Middle frontal gyrus (tissue), 1 donor: ENCODE data around the gene TP53I11.
A peak's percentile ranks its signal among the peaks of the same experiment; 100 is the strongest.

Source experiments
- DNase-seq: peaks from one replicate; pipeline ENCODE4 v3.0.0-alpha.2; 2015; ENCODE audit warnings: low spot score; ENCODE audit errors: extremely low spot score

The TP53I11 gene

GRCh38 chr11:44950625-44951476 lies at the start of gene TP53I11:
Gene TP53I11, minus strand, starts transcription at chr11:44950883. Its CDS starts 12,548 bp downstream, at chr11:44938335.
- peak; percentile 34 for DNase-seq

- no peak for DNase-seq
These were observed 48.4 kb upstream of the TP53I11 start for GRCh38 chr11:44999068-44999467.

- no peak for DNase-seq
These were observed 47.4 kb upstream of the TP53I11 start for GRCh38 chr11:44998051-44998450.

GRCh38 chr11:44997566-44997965 lies 46.9 kb upstream of the TP53I11 start:
- DNase-seq = no peak

GRCh38 chr11:44994753-44995152 lies 44.1 kb upstream of the TP53I11 start:
- no peak for DNase-seq

- DNase-seq = no peak
These were observed 43.5 kb upstream of the TP53I11 start for GRCh38 chr11:44993971-44994704.

- no peak for DNase-seq
These were observed 42.1 kb upstream of the TP53I11 start for GRCh38 chr11:44992774-44993173.

- no peak for DNase-seq
These were observed 41.5 kb upstream of the TP53I11 start for GRCh38 chr11:44992181-44992582.

- no peak for DNase-seq
These were observed 40.0 kb upstream of the TP53I11 start for GRCh38 chr11:44990665-44991064.

- DNase-seq = no peak
These were observed 39.3 kb upstream of the TP53I11 start for GRCh38 chr11:44989831-44990566.

GRCh38 chr11:44988981-44989635 lies 38.4 kb upstream of the TP53I11 start:
- DNase-seq = no peak

GRCh38 chr11:44988111-44988510 lies 37.4 kb upstream of the TP53I11 start:
- no peak for DNase-seq

- DNase-seq = no peak
These were observed 36.8 kb upstream of the TP53I11 start for GRCh38 chr11:44987506-44987905.

- no peak for DNase-seq
These were observed 35.6 kb upstream of the TP53I11 start for GRCh38 chr11:44986315-44986714.

GRCh38 chr11:44985721-44986120 lies 35.0 kb upstream of the TP53I11 start:
- no peak for DNase-seq

- no peak for DNase-seq
These were observed 33.1 kb upstream of the TP53I11 start for GRCh38 chr11:44983786-44984185.

GRCh38 chr11:44982496-44983062 lies 31.9 kb upstream of the TP53I11 start:
- DNase-seq = no peak

GRCh38 chr11:44980533-44981427 lies 30.1 kb upstream of the TP53I11 start:
- no peak for DNase-seq

GRCh38 chr11:44979543-44980399 lies 29.1 kb upstream of the TP53I11 start:
- DNase-seq = no peak
